A673 (cell line): ENCODE results near the gene INPP1. TPM values are rescaled to one million over a fixed set of nuclear protein-coding genes. Genes with fewer than 3 reads are reported as not detected.

ENCODE experiments used
- BruUV-seq: library from RNA; stranded (reverse); fragments of 400-500 nt; replicated peaks from 2 replicates; lab custom pipeline; 2021; lab: Mats Ljungman, UMichigan
- CTCF ChIA-PET: fragments of 300-600 bp; sonication (Branson Sonifier 250); formaldehyde crosslinking; loops from one replicate; lab custom pipeline; 2022; ENCODE audit warnings: antibody characterized with exemption; lab: Charles Lee
- POLR2A ChIA-PET: fragments of 300-600 bp; sonication (Branson Sonifier 250); formaldehyde crosslinking; loops from one replicate; lab custom pipeline; 2022; ENCODE audit warnings: antibody characterized with exemption; ENCODE audit not compliant: low non-redundant PET; lab: Charles Lee
- DNase-seq: peaks from one replicate; pipeline ENCODE4 v3.0.0-alpha.2; 2015; ENCODE audit warnings: low spot score
- H3K27ac ChIP-seq: fragments of 200-600 bp; sonication (generic); 2 replicates; pipeline ENCODE4 v1.5.1; 2016; ENCODE audit warnings: mixed run types, low read depth, mild to moderate bottlenecking, mixed read lengths, antibody characterized with exemption, low read length; ENCODE audit not compliant: poor library complexity, severe bottlenecking
- H3K27me3 ChIP-seq: fragments of 200-600 bp; sonication (generic); replicated peaks from 2 replicates; pipeline ENCODE4 v1.6.1; 2017; ENCODE audit warnings: mixed run types, low read depth, mild to moderate bottlenecking, mixed read lengths, antibody characterized with exemption, low read length; ENCODE audit not compliant: insufficient read depth, poor library complexity
- H3K36me3 ChIP-seq: fragments of 200-600 bp; sonication (generic); 2 replicates; pipeline ENCODE4 v1.6.1; 2016; ENCODE audit warnings: mixed run types, mild to moderate bottlenecking, mixed read lengths, antibody characterized with exemption, low read length; ENCODE audit not compliant: insufficient read depth, poor library complexity, severe bottlenecking
- H3K4me1 ChIP-seq: fragments of 200-600 bp; sonication (generic); 2 replicates; pipeline ENCODE4 v1.6.1; 2017; ENCODE audit warnings: mixed run types, mild to moderate bottlenecking, mixed read lengths, antibody characterized with exemption, low read length; ENCODE audit not compliant: insufficient read depth, poor library complexity, severe bottlenecking
- H3K4me3 ChIP-seq: fragments of 200-600 bp; sonication (generic); 2 replicates; pipeline ENCODE4 v1.5.1; 2016; ENCODE audit warnings: low read depth, mixed run types, mild to moderate bottlenecking, mixed read lengths, low read length; ENCODE audit not compliant: poor library complexity, severe bottlenecking
- H3K9me3 ChIP-seq: fragments of 200-600 bp; sonication (generic); 2 replicates; pipeline ENCODE4 v1.6.1; 2016; ENCODE audit warnings: mixed run types, low read depth, mild to moderate bottlenecking, mixed read lengths, antibody characterized with exemption, low read length; ENCODE audit not compliant: poor library complexity, severe bottlenecking
- EZH2 ChIP-seq: fragments of 200-600 bp; sonication (generic); IDR thresholded peaks from 2 replicates; pipeline ENCODE4 v1.6.1; 2017; ENCODE audit warnings: borderline replicate concordance, low read depth, mild to moderate bottlenecking, mixed read lengths, antibody characterized with exemption, low read length; ENCODE audit not compliant: poor library complexity, severe bottlenecking
- intact Hi-C: fragments of 100-400 bp; cut with micrococcal nuclease; formaldehyde crosslinking; loops from one replicate; pipeline ENCODE4 v1.10.0; 2022; ENCODE audit not compliant: unreplicated experiment
- total RNA-seq: library from RNA; stranded (reverse); gene quantifications from 2 replicates; pipeline ENCODE4 v1.2.3, GENCODE V29; 2021
- TF ChIP-seq, protein P1 (sequence below): fragments of 300-800, 200-600 bp; sonication (generic); conservative IDR thresholded peaks from 2 replicates; pipeline ENCODE4 v1.5.1; 2017; ENCODE audit warnings: low read depth, mild to moderate bottlenecking, antibody characterized with exemption, low read length, moderate library complexity, mixed read lengths

The INPP1 gene
- total RNA-seq, 1 experiment from 2014 or later: 3.9 TPM

DNA sequence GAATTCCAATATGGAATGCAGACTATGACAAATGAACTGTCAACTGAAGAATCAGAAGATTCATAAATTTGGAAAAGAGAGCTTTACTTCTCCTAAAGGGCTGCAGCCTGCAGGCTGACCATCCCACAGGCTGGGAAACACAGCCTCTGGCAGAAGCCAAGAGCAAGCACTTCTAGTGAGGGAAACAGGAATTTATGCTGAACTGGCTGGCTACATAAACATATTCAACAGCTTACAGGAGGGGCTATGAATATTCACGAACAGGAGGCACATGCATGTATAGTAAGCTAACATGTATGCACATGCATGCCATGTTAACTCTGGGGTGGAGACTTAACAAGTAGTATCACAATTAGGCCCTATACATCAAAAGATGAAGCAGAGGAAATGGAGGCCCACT lies 41.3 kb upstream of the INPP1 start:
- no peak for DNase-seq
- H3K36me3 ChIP-seq: peaks cover 8% of the 10 kb centered on the region
- no peak overlapping the region for H3K4me3 ChIP-seq
- no peaks in the 10 kb centered on the region for H3K9me3 ChIP-seq
- ChIA-PET POLR2A (no interaction called here), CTCF (interaction anchor here (1.1 kb wide), 1 partner anchor 18 kb away, joined by 3 read pairs; the partner anchor contains the start of gene HIBCH)
- TF ChIP-seq, protein P1, sequence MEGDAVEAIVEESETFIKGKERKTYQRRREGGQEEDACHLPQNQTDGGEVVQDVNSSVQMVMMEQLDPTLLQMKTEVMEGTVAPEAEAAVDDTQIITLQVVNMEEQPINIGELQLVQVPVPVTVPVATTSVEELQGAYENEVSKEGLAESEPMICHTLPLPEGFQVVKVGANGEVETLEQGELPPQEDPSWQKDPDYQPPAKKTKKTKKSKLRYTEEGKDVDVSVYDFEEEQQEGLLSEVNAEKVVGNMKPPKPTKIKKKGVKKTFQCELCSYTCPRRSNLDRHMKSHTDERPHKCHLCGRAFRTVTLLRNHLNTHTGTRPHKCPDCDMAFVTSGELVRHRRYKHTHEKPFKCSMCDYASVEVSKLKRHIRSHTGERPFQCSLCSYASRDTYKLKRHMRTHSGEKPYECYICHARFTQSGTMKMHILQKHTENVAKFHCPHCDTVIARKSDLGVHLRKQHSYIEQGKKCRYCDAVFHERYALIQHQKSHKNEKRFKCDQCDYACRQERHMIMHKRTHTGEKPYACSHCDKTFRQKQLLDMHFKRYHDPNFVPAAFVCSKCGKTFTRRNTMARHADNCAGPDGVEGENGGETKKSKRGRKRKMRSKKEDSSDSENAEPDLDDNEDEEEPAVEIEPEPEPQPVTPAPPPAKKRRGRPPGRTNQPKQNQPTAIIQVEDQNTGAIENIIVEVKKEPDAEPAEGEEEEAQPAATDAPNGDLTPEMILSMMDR: no peak
- TF ChIP-seq EZH2: no peak
- intact Hi-C loops: no loop called here
- H3K4me1 ChIP-seq: no peaks in the 10 kb centered on the region
- BruUV-seq: no TSS peak
- no peaks in the 10 kb centered on the region for H3K27me3 ChIP-seq
- H3K27ac ChIP-seq: no peak overlapping the region

DNA sequence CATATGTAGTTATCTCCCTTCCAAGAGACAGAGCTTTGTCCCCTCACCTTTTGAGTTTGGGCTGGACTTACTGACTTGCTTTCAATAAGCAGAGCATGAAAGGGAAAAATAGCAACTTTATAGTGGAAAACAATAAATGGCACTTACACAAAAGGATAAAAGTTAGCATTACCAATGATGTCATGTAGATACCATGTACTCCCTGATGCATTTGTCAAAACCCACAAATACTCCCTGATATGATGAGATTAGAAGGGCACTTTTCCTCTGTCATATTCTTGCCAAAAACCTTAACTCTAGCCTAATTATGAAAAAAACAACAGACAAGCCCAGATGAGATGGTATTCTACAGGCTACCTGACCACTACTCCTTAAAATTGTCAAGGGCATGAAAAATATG lies 39.7 kb upstream of the INPP1 start:
- H3K27me3 ChIP-seq: no peaks in the 10 kb centered on the region
- H3K9me3 ChIP-seq: no peaks in the 10 kb centered on the region
- no peak for DNase-seq
- ChIA-PET POLR2A (no interaction called here), CTCF (no interaction called here)
- no peak overlapping the region for H3K4me3 ChIP-seq
- BruUV-seq: no TSS peak
- intact Hi-C loops: no loop called here
- no peaks in the 10 kb centered on the region for H3K4me1 ChIP-seq
- TF ChIP-seq EZH2: no peak
- TF ChIP-seq, protein P1: no peak
- no peak overlapping the region for H3K27ac ChIP-seq
- peaks cover 8% of the 10 kb centered on the region for H3K36me3 ChIP-seq

DNA sequence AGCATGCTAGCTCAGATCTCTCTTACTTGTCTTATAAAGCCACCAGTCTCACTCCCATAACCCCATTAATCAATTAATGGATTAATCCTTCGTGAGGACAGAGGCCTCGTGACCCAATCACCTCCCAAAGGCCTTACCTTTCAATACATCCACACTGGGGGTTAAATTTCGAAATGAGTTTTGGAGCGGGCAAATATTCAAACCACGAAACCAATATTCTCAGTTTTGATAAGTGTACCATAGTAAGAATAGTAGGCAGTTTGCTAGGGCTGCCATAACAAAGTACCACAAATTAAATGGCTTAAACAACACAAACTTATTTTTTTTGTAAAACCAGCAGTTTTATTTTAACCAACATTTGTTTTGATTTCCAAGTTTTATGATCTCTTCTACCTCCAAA lies 39.0 kb upstream of the INPP1 start:
- Histone ChIP-seq H3K4me1 (no peaks in the 10 kb centered on the region), H3K9me3 (no peaks in the 10 kb centered on the region), H3K4me3 (no peak overlapping the region), H3K27me3 (no peaks in the 10 kb centered on the region), H3K27ac (no peak overlapping the region), H3K36me3 (peaks cover 8% of the 10 kb centered on the region)
- POLR2A ChIA-PET: no interaction called here
- CTCF ChIA-PET: no interaction called here
- no peak for TF ChIP-seq EZH2
- TF ChIP-seq, protein P1: no peak
- BruUV-seq: no TSS peak
- intact Hi-C loops: no loop called here
- DNase-seq: no peak
